KMS-11 (cell line): ENCODE measurements around the gene SYT15.

Source experiments
- H2AFZ ChIP-seq: fragments of 200-600 bp; sonication (generic); 2 replicates; pipeline ENCODE4 v1.6.1; 2016; ENCODE audit warnings: antibody characterized with exemption, mixed run types, low read depth
- H3K27ac ChIP-seq: fragments of 200-600 bp; sonication (generic); 2 replicates; pipeline ENCODE4 v1.6.1; 2016; ENCODE audit warnings: mild to moderate bottlenecking, mixed run types
- H3K27me3 ChIP-seq: fragments of 200-600 bp; sonication (generic); 2 replicates; pipeline ENCODE4 v1.6.1; 2017; ENCODE audit warnings: mild to moderate bottlenecking, low read depth, mixed run types, moderate library complexity; ENCODE audit not compliant: insufficient read depth
- H3K36me3 ChIP-seq: fragments of 200-600 bp; sonication (generic); 2 replicates; pipeline ENCODE4 v1.6.1; 2017; ENCODE audit warnings: mild to moderate bottlenecking, mixed run types; ENCODE audit not compliant: insufficient read depth
- H3K4me1 ChIP-seq: fragments of 200-600 bp; sonication (generic); 2 replicates; pipeline ENCODE4 v1.6.1; 2016; ENCODE audit warnings: mild to moderate bottlenecking, low read depth, mixed run types; ENCODE audit not compliant: poor library complexity, severe bottlenecking
- H3K4me2 ChIP-seq: fragments of 200-600 bp; sonication (generic); 2 replicates; pipeline ENCODE4 v1.7.0; 2016; ENCODE audit warnings: mild to moderate bottlenecking, mixed run types
- H3K4me3 ChIP-seq: fragments of 200-600 bp; sonication (generic); IDR thresholded peaks from 2 replicates; pipeline ENCODE4 v1.6.1; 2017; ENCODE audit warnings: low read depth, low read length, mixed read lengths; ENCODE audit not compliant: insufficient read depth
- H3K79me2 ChIP-seq: fragments of 200-600 bp; sonication (generic); 2 replicates; pipeline ENCODE4 v1.6.1; 2016; ENCODE audit warnings: low read depth, mixed run types; ENCODE audit not compliant: insufficient read depth
- H3K9ac ChIP-seq: fragments of 200-600 bp; sonication (generic); 2 replicates; pipeline ENCODE4 v1.6.1; 2016; ENCODE audit warnings: mild to moderate bottlenecking, mixed run types
- H4K20me1 ChIP-seq: fragments of 200-600 bp; sonication (generic); 2 replicates; pipeline ENCODE4 v1.6.1; 2016; ENCODE audit warnings: mild to moderate bottlenecking, mixed run types; ENCODE audit not compliant: insufficient read depth
- CTCF ChIP-seq: fragments of 200-600 bp; sonication (generic); conservative IDR thresholded peaks from 2 replicates; pipeline ENCODE4 v1.6.1; 2017; ENCODE audit warnings: low read depth, mild to moderate bottlenecking, antibody characterized with exemption, low read length, moderate library complexity, mixed read lengths

SYT15 gene

GRCh38 chr10:46538717-46539426 lies 40.1 kb upstream of the SYT15 start:
- H2AFZ ChIP-seq = no peak overlapping the region
- H3K4me3 ChIP-seq = no peak overlapping the region
- H4K20me1 ChIP-seq = no peaks in the 10 kb centered on the region
- no peak overlapping the region for H3K4me2 ChIP-seq
- H3K79me2 ChIP-seq = no peaks in the 10 kb centered on the region
- H3K27me3 ChIP-seq = no peaks in the 10 kb centered on the region
- no peaks in the 10 kb centered on the region for H3K36me3 ChIP-seq
- no peaks in the 10 kb centered on the region for H3K4me1 ChIP-seq
- TF ChIP-seq CTCF = no peak
- H3K27ac ChIP-seq = no peak overlapping the region
- no peak overlapping the region for H3K9ac ChIP-seq

GRCh38 chr10:46539596-46540411 lies 39.1 kb upstream of the SYT15 start:
- no peaks in the 10 kb centered on the region for H3K36me3 ChIP-seq
- H3K79me2 ChIP-seq = no peaks in the 10 kb centered on the region
- TF ChIP-seq CTCF = no peak
- H4K20me1 ChIP-seq = no peaks in the 10 kb centered on the region
- no peak overlapping the region for H3K4me2 ChIP-seq
- no peak overlapping the region for H3K9ac ChIP-seq
- no peak overlapping the region for H2AFZ ChIP-seq
- H3K4me1 ChIP-seq = no peaks in the 10 kb centered on the region
- no peaks in the 10 kb centered on the region for H3K27me3 ChIP-seq
- H3K27ac ChIP-seq = no peak overlapping the region
- no peak overlapping the region for H3K4me3 ChIP-seq

GRCh38 chr10:46540412-46541016 lies 38.4 kb upstream of the SYT15 start:
- H3K4me3 ChIP-seq = no peak overlapping the region
- H2AFZ ChIP-seq = no peak overlapping the region
- H3K4me2 ChIP-seq = no peak overlapping the region
- no peaks in the 10 kb centered on the region for H3K36me3 ChIP-seq
- no peaks in the 10 kb centered on the region for H3K27me3 ChIP-seq
- no peak for TF ChIP-seq CTCF
- no peak overlapping the region for H3K9ac ChIP-seq
- no peaks in the 10 kb centered on the region for H4K20me1 ChIP-seq
- H3K4me1 ChIP-seq = no peaks in the 10 kb centered on the region
- H3K27ac ChIP-seq = no peak overlapping the region
- H3K79me2 ChIP-seq = no peaks in the 10 kb centered on the region

GRCh38 chr10:46541017-46541661 lies 37.8 kb upstream of the SYT15 start:
- H3K4me1 ChIP-seq = no peaks in the 10 kb centered on the region
- no peaks in the 10 kb centered on the region for H4K20me1 ChIP-seq
- H2AFZ ChIP-seq = no peak overlapping the region
- no peak overlapping the region for H3K4me3 ChIP-seq
- no peak overlapping the region for H3K27ac ChIP-seq
- no peaks in the 10 kb centered on the region for H3K27me3 ChIP-seq
- no peaks in the 10 kb centered on the region for H3K79me2 ChIP-seq
- no peaks in the 10 kb centered on the region for H3K36me3 ChIP-seq
- no peak overlapping the region for H3K4me2 ChIP-seq
- H3K9ac ChIP-seq = no peak overlapping the region
- no peak for TF ChIP-seq CTCF
